ENCODE data around the gene TDRD9.

DNA sequence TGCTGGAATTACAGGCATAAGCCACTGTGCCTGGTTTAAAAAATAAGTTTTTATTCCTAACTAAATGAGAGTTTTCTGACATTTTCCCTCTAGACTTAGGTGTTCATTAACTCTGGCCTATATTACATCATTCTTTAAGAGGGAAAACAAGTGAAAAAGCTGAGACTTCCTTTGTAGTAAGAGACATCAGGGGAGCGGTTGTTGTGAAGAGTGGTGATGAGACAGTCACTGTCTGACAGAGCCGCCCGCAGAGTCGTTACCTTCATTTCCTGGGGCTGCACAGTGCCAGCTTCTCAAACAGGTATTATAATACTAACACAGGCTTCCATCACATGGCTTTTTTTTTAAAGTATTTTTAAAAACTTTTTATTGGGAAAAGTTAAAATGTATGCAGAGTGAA lies 19.7 kb upstream of the TDRD9 start:
- TF ChIP-seq POLR2A (IDR thresholded peaks at IDR 0.05) (no peak), POLR2AphosphoS5 (IDR thresholded peaks at IDR 0.05) (no peak), EP300 (IDR thresholded peaks at IDR 0.05) (no peak)
- TF ChIP-seq, protein P1, sequence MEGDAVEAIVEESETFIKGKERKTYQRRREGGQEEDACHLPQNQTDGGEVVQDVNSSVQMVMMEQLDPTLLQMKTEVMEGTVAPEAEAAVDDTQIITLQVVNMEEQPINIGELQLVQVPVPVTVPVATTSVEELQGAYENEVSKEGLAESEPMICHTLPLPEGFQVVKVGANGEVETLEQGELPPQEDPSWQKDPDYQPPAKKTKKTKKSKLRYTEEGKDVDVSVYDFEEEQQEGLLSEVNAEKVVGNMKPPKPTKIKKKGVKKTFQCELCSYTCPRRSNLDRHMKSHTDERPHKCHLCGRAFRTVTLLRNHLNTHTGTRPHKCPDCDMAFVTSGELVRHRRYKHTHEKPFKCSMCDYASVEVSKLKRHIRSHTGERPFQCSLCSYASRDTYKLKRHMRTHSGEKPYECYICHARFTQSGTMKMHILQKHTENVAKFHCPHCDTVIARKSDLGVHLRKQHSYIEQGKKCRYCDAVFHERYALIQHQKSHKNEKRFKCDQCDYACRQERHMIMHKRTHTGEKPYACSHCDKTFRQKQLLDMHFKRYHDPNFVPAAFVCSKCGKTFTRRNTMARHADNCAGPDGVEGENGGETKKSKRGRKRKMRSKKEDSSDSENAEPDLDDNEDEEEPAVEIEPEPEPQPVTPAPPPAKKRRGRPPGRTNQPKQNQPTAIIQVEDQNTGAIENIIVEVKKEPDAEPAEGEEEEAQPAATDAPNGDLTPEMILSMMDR (IDR thresholded peaks at IDR 0.05), result no peak
